Fibroblast of peridontal ligament (primary cell): Measurements from ENCODE around the gene GALNT10.

Experiments
- DNase-seq: peaks from one replicate; pipeline ENCODE4 v3.0.0-alpha.2; 2010; ENCODE audit errors: extremely low read depth

GALNT10 gene

DNA sequence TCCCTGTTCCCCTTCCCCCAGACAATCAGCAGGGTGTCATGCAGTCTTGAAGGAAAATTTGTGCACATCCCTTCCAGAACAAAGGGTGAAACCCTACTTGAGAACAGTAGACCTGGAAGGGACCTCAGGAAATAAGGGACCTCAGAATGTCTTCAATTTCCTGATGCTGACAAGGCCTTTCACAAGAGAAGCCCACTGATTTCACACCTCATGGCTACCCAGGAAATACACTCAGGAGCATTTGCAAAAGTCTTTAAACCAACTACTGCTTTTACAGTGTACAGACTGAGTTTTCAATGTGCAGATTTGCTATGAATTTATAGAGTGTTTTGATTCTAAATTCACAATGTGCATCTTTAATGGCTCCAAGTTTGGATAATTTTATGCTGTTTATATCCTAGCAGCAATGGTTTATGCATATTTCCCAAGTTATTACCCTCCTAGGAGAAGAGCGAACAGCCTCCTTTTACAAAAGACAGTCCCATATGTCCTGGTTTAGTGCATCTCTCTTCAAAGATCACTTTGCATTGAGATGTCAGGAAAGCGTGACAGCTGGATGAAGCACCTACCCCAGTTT, 74.8 kb downstream of the GALNT10 start:
- DNase-seq = no peak

- peak; percentile 45 for DNase-seq
These were observed 77.0 kb downstream of the GALNT10 start for GRCh38 chr5:154267516-154267915.

- DNase-seq = no peak
These were observed 77.5 kb downstream of the GALNT10 start for GRCh38 chr5:154268073-154268472.

DNA sequence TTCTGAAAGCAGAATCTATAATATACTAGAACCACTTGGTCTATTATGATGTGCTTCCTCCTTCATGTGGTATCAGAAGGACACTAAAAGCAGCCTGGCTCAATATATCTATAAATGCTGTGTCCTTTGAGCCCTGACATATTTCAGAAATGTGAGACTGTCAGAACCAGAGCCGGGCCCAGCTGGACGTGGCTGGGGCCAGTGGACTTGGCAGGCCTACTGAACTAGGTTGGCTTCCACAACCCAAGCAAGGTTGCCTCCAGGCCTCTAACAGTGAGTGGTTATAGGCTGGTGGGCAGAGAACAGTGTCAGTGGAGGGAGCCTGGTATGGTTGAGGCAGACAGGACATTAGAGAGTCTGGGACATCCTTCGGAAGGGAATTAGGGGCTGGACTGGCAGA, 78.9 kb downstream of the GALNT10 start:
- no peak for DNase-seq

- DNase-seq = no peak
These were observed 80.9 kb downstream of the GALNT10 start for GRCh38 chr5:154271466-154271865.

DNA sequence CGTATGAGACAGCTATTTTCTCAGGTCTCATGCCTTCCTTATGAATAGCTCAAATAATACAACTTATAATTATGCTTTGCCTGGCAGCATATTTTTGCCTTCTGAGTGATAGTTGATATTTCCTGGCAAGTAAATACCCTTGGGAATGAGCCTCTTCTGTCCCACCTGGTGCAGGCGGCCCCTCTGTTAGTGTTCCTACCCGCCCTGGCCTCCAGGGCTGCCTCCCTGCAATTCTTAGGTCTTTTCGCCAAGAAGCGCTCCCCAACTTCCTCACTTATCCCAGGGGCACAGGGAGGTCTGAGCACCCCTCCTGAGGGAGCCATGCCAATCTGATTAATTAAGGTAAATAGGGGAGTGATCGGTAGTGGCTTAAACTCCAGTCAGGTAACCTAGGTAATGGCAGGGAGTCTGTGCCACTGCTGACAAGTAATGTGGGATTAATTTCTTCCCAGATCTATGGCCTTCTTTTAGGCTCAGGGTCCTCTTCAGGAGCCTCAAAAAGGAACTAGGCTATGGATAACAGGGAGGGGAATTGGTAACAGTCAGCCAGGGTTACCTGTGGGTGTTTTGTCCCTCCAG, 81.5 kb downstream of the GALNT10 start:
- DNase-seq = no peak

GRCh38 chr5:154273028-154273617, 82.6 kb downstream of the GALNT10 start:
- DNase-seq = peak; percentile 55

- no peak for DNase-seq
These were observed 83.7 kb downstream of the GALNT10 start for GRCh38 chr5:154273963-154274827.

DNA sequence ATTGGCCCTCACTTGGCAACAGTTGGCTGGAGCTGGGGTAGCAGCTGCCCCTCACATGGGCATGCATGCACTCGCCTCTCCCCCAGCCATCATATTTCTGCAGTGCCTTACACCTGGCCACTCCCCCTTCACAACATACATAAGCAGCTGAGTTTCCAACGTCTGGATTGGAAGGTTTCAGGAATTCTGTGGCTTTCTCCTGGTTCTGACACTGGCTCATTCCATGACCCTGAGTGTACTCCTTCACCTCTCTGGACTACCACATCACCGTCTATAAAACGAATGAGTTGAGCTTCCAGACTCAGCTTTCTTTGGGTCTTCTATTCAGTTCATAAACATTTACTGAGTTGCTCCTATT, 84.3 kb downstream of the GALNT10 start:
- no peak for DNase-seq

DNA sequence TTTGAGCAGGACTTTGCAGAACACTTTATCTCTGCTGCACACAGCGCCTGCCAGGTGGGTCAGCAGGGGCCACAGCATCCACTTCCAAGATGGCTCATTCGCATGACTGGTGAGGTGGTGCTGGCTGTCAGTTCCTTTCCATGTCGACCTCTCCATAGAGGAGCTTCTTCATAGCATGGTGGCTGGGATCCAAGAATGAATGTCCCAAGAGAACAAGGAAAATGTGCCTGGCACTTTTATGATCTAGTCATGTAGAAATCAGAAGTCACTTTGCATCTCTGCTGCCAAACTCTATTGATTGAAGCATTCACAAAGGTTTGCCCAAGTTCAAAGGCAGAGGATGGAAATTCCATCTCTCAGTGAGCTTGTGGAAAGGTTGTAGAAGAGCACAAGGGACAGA, 85.0 kb downstream of the GALNT10 start:
- no peak for DNase-seq

GRCh38 chr5:154276261-154276972, 85.9 kb downstream of the GALNT10 start:
- DNase-seq = no peak

DNA sequence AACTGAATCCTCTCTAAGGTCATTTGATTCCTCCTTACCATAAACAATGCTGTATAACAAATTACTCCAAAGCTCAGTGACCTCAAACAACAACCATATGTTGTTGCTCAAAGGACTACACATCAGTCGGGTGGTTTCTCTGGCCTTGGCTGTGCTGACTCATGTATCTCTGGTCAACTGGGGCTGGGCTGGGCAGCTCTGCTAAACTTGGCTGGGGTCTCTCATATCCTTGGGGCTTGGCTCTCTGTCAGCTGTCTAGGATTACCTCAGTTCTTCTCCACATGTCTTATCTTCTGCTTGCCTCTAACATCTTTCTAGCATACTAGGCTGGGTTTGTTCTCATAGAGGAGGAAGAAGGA, 86.4 kb downstream of the GALNT10 start:
- DNase-seq = peak; percentile 97

GRCh38 chr5:154277499-154277898, 87.0 kb downstream of the GALNT10 start:
- no peak for DNase-seq

- DNase-seq = peak; percentile 20
These were observed 87.7 kb downstream of the GALNT10 start for GRCh38 chr5:154278186-154278585.

DNA sequence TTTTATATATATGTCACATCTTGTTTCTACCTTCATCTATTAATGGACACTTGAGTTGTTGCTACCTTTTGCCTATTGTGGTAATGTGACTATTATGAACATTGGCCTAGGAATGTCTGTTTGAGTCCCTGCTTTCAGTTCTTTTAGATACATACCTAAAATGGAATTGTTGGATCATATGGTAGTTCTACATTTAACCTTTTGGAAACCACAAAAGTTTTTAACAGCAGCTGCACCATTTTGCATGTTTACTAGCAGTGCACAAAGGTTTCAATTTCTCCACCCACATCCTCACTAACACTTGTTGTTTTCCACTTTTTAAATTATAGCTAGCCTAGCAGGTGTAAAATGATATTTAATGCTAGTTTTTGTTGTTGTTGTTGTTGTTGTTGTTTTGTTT, 88.4 kb downstream of the GALNT10 start:
- no peak for DNase-seq

DNA sequence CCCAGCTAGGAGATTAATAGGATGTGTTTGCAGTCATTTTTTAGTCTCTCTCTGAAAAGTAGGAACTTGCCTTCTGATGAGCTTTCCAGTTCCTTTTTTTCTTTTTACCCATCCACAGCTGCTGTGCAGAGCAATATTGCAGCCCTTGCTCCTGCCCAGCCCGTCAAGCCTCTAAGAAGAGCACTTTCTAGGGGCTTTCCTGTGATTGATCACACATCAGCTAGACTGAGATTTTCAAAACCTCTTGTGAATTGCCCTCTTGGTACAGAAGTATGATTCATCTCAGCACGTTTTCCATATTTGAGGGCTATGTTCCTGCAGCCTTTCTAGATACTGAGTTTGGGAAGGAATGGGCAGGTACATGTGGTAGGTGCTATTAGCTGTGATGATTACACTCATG, 93.9 kb downstream of the GALNT10 start:
- DNase-seq = no peak

- peak; percentile 51 for DNase-seq
These were observed 95.3 kb downstream of the GALNT10 start for GRCh38 chr5:154285661-154286408.

DNA sequence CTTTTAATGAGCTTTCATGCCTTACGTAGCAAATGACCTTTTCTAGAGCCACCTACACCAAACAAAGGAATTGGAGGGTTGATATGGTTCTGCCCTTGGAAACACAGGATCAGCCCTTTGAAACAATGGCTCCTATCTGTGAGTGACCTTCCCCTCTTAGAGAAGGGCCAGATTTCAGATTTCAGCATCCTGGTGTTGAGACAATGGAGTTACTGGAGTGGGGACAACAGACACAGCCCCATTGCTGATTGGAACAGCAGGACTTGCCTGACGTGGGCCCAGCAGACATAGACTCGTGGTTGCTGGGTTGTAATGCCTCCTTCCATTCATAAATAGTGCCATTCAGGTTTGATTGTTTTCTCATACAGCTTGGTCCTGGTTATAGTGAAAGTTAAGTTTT, 96.0 kb downstream of the GALNT10 start:
- DNase-seq = no peak

DNA sequence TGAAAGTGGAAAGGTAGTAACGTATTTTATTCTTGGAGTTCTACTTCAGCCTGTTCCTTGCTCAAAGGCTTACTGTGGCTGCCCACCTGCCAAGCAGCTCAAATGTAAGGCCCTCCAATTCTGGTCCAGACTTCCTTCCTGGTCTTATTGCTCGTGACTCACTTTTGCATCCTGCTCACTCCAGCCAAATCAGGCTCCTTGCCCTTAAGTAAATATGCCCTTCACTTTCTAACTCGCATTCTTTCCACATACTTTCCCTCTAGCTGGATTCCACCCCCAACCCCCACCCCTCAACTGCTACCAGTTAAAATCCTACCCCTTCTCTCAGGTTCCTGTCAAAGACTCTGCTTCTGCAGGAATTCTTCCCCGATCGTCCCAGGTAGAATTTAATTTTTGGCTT, 96.6 kb downstream of the GALNT10 start:
- DNase-seq = peak; percentile 71

DNA sequence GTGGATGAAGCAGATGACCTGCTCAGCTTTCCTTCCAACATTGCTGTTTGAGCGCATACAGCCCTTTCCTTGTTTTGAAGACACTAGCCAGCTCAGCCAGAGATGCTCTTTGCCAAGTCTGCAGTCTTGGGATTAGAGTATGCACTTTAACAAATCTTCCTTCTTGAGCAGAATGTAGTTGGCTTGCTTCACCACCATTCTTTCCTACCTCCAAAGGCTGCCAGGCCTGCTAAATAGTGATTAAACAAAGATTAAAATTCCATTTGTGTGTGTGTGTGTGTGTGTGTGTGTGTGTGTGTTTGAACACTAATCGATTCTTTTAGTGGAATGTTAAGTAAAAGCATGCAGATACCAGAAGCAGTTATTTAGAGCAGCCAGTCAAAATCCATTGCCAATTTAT, 97.6 kb downstream of the GALNT10 start:
- DNase-seq = peak; percentile 90

GRCh38 chr5:154291917-154292316, 101.4 kb downstream of the GALNT10 start:
- DNase-seq = no peak

DNA sequence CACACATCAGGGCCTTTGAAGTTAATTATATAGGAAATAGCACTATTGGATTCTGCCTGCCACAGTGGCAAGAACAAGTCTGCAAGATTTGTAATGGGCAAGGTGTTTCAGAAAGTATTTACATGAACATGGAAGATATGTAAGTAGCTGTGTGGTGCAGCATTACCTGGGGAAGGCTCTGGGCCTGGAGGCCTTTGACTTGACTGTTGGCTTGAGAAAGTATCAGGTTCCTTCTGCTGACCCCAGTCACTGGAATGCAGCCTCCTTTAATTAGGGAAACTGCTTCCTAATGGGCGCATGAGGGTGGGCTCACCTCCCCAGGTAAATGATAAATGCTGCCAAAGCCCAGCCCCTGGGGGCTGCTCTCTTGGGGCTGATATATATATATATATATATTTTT, 102.7 kb downstream of the GALNT10 start:
- DNase-seq = no peak
